ENCODE results near the gene MCC.

MCC gene

DNA sequence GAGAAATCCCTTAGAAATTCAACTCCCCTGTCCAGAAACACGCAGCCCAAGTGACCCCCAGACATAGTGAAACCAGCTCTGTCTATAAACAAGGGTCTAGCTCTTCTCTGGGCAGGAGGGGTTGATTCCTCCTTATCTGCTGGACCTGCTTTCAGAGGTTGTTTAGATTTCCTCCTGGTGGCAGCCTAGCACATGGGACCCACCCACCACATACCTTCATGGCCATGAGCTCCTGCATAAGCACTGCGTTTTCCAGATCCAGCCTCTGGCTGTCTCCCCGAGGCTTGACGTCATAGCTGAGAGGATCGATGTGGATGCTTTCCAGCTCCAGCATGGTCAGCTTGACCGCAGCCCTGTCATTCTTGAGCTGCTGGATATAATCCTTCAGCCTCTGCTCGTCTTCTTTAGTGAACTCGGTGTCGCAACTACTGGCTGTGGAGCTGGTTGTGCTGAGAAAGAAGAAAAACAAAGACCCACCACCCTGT is 434.7 kb downstream of the MCC start:
- DNase-seq (ENCODE audit: low spot score) = no peak

DNA sequence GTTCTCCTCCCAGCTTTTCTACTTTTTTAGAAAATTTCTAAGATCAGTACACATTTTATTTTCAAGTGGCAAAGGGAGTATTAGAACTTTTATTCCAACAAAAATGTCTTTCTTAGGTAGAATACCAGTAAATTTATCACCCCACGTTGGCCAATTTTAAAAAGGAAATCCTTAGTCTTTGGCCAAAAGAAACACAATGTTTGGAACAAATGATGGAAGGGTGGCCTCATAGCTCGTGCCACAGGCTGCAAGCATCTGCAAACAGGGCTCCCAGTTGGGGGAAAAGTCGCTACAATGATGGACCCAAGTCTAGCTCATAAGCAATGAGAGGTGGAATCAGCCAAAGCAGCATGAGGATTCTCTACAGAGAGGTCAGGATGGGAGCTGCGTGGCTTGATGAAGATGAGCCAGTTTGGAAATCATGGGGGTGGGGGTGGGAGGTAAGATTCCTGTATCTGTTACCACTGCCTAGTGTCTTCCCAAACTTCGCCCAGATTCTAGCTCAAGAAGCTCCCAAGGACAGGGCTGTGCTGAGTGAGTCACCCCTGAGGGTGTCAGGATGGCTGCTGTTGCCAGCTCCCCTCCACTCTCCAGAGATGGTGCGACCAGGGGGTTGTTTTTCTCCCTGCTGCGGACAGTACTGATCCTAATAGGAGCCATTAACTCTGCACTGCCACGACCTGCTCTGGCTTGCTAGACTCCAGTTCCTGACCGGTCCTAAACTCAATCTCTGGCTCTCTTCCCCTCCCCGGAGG is 436.0 kb downstream of the MCC start:
- DNase-seq (ENCODE audit: low spot score) = no peak

DNA sequence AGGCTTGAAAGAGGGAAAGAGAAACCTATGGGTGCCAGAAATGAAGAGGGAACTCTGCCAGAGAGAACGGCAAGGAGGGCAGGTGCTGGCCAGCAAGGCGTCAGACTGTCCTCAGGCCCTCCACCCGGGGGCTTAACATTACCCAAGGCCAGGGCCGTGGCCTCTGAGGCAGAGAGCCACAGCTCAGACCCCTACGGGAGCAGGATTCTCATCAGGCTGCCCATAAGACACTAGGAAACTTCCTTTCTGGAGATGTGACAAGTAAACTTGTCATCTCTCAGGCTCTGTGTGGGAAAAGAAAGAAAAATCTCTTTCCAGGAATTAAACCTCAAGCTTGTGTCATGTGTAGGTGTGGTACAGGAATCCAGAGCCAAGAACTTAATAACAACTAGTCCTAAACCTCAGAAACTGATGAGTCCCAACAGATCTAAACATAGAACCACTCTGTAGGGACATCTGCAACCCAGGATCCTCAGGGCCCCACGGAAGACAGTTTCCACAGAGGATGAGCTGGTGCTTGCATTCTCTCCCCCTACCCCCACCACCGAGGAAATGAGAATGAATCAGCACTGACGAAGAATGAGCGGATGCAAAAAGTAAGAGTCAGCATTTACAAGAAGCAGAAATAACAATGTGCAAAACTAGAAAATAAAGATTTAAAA is 437.4 kb downstream of the MCC start:
- DNase-seq (ENCODE audit: low spot score) = peak; percentile 48

DNA sequence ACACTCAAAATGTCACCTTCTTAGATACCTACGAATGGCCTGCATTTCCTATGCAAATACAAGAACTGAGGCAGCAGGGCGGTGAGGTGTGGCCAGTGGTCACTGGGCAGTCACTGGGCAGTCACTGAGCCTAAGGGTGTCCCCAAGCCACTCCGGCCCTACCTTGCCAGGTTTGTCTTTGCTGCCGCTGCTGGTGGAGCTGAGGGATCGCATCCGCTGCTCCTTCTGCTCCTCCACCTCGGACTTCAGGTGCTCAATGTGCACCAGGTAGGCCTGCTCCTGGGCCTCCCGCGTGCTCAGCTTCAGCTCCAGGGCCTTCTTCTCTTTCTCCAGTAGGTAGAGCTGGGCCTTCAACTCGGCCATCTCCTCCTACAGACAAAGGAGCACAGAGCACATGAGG is 439.3 kb downstream of the MCC start:
- no peak for DNase-seq (ENCODE audit: low spot score)

DNA sequence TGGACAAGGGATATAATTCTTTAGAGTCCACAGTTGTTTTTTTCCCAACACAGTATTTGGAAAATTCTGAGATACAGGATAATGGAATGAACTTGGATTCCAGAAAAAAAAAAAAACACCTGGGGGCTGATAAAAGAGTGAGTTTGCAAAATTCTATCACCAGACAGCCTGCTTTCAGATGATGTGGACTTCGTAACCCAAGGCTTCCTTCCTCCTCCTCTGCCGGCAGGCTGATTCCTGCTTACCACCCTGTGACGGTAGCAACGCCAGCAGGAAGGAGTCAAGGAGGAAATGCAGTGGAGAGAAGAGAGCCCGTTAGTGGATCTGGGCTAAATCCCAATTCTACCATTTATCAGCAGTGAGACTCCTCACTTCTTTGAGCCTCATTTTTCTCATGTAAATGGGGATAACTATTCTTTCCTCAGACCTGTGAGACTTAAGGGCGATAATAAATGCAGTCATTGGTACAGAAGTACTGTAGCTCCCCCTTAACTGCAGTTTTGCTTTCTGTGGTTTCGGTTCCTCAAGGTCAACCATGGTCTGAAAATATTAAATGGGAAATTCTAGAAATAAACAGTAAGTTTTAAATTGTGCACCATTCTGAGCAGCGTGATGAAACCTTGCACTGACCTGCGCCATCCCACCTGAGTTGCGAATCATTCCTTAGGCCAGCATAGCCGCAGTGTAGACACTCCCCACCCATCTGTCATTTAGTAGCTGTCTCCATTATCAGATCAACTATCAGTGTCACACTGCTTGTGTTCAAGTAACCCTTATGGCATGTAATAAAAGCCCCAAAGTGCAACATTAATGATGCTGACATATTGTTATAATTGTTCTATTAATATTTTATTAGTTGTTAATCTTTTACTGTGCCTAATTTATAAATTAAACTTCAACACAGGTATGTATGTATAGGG is 440.3 kb downstream of the MCC start:
- DNase-seq (ENCODE audit: low spot score) = no peak

DNA sequence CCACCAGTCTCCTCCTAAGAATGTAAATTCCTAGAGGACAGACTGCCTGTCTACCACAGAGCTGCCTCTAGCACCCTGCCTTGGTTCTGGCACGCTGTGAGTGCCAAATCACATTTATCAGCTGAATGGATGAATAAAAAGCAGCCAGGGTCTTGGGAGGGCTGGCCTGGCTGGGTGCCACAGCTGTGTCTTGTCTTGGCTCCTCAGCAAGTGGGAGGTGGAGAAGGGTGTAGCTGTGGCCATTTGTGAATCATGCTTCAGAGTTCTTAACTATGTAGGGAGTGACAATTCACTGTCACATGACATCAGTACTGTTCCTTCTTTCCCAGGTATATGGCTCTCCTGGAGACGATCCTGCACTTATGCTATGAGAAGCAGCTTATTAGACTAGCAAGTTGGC is 441.0 kb downstream of the MCC start:
- DNase-seq (ENCODE audit: low spot score) = no peak

DNA sequence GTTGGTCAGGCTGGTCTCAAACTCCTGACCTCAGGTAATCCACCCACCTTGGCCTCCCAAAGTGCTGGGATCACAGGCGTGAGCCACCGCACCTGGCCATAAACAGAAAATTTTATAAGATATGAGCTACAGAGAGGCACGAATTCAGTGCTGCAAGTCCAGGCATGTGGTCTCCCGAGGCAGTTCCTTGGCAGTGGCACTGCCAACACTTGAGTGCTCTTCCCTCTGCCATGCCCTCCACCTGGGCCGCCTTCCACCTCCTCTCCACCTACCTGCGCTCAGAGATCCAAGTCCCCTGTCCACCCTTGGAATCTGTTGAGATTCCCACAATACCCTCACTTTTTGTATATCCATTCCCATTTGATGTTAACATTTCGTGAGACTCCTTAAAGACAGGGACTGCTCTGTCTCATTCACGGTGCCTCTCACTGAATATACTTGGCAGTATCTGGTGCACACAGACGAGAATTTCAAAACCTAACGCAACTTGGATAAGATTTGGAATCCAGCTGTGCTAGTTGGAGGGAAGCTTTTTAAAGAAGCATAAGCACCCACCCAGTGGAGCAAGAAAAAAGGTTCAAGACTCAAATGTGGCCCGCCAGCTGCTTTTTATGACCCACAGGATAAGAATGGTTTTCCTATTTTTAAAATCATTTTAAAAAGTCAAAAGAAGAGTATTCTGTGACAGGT is 443.3 kb downstream of the MCC start:
- DNase-seq (ENCODE audit: low spot score) = no peak

DNA sequence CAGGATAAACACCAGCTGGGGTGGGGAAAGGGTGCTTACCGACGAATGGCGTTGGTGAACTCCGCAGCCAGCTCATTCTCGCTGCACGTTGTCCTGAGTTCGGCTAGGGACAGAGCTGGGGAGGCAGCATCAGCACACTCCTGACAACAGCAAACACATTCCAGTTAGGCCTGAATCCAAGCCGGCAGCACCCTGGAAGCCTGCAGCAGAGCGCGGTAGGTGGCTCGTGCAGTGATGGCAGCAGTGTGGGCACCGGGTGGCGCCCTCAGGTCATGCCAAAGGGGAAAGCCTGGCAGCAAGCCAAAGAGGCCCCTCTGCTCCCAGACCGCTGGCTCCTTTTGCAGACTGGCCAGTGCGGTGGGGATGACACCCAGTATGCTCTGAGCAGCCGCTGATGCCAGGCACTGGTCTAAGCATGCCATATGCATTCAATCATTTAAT is 444.7 kb downstream of the MCC start:
- no peak for DNase-seq (ENCODE audit: low spot score)

DNA sequence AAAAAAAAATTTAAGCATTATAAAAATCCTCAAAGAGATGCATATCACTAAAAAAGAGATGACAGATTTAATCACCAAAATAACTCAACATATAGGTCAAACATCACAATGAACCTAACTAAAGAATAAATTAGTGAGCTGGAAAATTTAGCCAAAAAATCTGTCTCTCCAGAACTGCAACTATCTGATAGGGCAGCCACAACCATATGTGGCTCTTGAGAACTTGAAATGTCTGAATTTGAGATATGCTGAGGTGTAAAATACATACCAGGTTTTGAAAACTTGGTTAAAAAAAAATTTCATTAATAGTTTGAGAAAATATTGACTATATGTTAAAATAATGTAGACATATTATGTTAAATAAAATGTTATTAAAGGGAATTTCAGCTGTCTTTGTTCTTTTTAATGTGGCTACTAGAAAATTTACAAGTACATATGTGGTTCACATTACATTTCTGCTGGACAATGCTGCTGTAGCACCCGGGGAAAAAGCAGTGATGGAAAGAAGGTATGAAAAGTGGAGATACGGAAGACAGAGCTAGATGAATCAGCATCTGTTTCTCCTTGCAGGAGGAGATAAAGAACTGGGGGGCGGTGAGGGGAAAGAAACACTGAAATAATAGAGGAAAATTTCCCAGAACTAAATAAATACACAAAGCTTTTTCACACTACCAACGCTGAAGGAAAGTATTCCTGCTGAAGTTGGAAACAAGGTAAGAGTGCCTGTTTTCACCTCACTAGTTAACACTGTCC is 445.6 kb downstream of the MCC start:
- DNase-seq (ENCODE audit: low spot score) = no peak

DNA sequence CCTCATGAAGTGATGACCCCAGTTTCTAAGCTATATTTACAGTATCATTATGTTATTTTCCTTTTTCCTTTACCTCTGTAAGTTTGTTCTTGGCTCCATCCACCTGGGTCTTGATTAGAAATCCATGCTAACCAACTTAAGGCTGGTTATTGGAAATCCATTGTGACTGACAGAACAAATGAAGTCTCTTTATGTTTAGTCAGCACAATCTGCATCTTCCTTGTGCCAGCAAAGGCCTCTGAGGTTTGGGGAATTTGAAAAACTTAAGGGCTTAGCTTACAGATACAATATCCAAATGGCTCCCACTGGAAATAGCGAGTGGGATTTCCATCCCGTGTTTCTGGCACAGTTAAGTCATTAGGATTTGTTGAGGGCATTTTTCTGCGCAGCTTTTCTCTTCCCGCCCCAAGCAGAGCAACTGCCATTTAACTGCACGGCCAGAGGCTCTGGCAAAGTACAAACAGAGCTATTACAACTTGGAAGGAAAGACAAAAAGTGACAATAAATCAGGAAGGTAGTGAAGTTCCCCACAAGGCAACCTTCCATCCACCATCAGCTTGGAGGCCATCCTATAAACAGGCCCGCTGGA is 447.5 kb downstream of the MCC start:
- no peak for DNase-seq (ENCODE audit: low spot score)

DNA sequence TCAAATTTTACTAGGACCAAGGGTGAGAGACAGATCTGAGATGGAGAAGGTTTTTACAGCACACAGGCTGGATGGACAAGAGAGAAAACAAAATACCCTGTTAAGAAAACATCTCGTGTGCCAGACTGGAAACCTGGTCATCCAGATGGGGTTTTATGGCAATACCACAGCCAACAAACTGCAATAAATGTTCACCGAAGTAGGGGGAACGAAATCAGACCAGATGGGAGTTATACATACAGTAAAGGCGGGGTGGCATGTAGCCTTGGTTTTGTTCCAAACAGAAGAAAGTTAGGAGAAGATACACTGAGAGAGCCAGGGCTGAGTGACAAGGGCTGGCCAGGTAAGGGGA is 448.3 kb downstream of the MCC start:
- DNase-seq (ENCODE audit: low spot score) = no peak

DNA sequence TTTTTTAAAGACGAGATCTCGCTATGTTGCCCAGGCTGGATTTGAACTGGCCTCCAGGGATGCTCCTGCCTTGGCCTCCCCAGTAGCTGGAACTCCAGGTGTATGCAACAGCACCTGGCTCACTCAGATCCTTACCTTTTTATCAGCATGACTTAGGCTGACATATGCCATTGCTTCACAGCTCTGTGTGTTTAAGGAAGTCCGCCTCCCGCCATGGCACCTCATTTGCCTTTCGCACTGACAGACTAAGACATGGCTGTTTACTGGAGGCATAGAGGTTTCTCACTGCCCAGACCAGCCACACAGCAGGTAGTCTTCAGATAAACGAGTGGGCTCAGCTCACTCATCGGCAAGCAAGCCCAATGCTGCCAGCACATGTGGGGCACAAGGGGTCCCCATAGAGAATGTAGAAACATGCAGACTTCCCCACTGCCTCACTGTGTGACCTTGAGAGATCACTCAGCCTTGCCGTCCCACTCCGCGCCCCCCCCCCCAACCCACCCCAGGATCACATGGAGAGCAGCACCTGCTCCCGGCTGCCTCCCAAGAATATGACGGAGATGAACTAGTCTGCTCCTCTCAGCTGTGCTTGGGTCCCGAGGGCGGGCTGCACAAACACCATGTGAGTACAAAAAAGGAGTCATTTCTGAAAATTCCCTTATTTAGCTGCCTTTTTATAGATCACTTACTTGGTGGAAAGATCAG is 448.9 kb downstream of the MCC start:
- no peak for DNase-seq (ENCODE audit: low spot score)

DNA sequence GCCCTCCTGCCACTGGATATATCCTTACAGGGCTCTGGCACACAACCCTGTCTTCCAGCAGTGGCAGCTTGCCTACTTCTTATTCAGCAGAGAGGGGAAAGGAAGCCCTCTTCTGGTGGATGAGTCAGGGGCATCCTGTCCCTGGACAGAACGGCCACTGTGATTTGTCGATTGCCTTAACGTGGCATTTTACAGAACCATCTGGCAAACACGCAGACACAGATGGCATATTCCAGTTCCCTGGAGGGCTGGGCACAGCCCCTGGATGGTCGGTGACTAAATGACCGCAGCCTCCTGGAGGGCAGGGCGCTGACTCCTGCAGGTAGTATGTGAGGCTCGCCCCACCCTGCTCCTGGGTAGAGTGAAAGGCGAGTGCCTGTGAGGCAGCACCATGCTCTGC is 449.5 kb downstream of the MCC start:
- DNase-seq (ENCODE audit: low spot score) = peak; percentile 60

DNA sequence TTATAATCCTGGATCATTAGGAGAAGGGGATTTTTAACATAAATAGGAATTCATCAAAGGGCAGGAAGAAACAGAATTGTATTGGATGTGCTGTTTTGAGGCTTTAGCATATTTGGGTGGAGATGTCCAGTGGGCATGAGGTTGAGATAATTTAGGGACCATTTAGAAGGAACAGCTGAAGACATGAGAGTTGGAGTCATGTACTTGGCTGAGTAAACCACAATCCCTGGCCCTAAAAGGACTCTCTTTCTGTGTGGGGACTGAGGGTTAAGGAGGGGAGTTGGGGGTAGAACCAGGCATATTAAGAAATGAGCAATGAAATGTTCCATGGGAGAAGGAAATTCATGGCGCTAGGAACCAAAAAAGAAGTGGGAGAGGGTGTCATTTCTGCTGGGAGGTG is 450.1 kb downstream of the MCC start:
- DNase-seq (ENCODE audit: low spot score) = no peak

DNA sequence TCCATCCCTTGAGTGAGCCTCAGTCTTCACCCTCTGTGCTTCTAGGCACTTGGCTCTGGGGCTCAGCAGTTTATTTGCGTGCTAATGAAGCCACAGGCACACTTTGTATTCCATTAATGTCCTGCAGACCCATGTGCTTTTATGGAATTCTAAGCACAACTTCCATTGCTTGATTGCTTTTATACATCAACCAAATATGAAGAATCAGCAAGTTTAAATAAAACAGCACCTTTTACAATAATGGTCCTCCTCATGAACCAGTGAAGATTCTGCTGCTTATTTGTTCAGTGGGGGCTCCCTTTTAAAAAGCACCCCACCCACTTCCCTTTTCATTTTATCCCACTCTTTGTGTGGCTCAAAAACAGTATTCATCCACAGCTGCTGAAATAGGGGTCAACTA is 451.4 kb downstream of the MCC start:
- DNase-seq (ENCODE audit: low spot score) = no peak

DNA sequence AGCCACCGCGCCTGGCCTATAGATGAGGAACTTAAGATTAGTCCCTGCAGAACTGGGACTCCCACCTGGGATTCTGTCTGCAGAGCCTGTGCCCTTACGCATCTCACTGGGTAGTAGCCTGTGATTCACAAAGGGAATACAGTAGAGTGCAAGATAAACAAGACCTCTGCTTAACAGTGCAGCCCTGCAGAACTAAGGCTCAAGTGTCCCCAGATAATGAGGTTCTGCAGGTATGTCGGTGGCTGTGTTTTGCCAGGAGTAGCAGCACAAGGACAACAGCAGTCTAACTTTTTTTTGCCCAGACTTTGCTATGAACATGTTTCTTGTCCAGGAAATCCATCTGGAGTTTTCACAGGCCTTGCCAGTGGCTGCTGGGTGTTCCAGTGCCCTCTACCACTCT is 451.9 kb downstream of the MCC start:
- no peak for DNase-seq (ENCODE audit: low spot score)

DNA sequence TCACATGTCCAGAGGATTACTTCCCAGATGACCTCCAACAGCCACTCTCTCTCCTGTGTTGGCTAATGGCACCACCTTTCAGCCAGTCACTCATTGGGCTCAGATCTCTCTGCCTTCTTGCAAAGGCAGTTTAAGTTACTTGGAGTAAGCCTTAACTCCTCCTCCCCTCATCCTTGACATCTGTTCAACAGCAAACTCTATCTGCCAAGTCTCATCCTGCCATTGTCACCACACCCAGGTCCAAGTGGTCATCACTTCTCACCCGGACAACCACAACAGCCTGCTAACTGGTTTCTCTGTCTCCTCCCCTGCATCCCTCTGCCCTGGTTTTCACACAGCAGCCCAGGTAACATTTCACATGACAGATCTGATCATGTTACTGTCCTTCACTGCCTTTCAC is 453.2 kb downstream of the MCC start:
- DNase-seq (ENCODE audit: low spot score) = no peak

DNA sequence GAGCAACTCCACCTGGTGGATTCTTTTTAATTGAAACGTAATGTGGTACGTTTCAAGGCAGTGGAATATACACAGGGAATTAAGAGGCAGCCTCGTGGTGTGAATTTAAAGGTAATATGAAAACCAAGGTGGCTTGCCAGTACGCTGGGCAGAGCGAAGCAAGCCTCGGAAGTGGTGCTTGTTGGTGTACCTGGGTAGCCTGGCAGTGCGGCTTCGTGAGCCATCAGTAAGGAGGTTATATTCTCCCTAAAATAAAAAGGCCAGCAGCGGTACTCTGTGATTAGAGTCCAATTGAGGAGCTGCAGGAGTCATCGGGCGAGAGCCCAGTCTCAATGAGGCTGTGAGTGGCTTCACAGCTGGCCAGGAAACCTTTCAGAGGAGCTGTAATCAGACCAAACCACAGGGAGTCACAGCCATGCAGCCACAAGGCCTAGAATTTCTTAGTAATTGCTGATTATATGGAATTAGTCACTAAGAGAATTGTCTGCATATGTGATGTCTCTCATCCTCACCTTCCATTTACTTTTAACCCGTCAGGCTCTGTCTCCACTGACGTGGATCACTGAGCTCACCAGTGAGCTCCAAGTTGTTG is 454.0 kb downstream of the MCC start:
- DNase-seq (ENCODE audit: low spot score) = no peak

DNA sequence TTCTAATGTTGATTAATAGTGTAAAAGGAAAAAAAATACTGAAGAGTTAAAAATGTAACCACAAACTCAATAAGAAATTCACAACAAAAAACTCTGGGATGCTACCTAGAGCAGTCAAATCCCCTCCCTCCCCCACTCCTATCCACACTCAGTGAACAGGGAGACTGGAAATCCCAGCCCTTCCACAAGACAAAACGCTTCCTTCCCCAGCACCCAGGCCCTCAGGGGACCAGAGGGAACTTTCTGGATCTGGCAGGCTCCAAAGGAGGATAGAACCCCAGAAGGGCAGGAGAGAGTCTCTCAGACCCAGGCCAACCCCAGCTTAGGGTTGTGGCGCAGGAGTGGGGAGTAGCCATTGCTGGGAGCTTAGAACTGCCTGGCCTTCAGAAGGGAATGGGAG is 456.7 kb downstream of the MCC start:
- DNase-seq (ENCODE audit: low spot score) = no peak

DNA sequence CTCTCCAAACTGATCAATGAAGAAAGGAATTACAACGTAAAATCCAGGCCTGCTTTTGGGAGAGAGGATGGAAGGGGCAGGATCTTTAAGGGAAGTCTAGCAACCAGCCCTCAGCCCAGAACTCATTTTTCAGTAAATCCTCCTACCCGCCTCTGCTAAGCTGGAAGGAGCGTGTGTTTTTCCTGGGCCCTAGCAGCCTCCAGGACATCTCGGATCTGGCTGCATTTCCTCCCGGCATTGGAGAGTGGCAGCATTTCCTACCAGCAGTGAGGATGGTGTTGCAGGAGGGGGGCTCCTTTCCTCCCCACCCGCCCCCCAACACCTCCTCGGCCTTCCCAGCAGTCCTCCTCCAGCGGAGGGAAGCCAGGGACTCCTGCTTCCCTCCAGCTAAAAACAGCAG is 457.1 kb downstream of the MCC start:
- no peak for DNase-seq (ENCODE audit: low spot score)
